Globus pallidus (tissue), 1 donor: Measurements from ENCODE around the gene PCED1B.
"Not testable (repeated sequence)": the region's sequence is repeated elsewhere in the genome, so short reads cannot be mapped to it uniquely, and the experiment has no call there.

ENCODE experiments used
- DNase-seq: peaks from one replicate; pipeline ENCODE4 v3.0.0-alpha.2; 2015; ENCODE audit warnings: low spot score

Gene PCED1B, protein sequence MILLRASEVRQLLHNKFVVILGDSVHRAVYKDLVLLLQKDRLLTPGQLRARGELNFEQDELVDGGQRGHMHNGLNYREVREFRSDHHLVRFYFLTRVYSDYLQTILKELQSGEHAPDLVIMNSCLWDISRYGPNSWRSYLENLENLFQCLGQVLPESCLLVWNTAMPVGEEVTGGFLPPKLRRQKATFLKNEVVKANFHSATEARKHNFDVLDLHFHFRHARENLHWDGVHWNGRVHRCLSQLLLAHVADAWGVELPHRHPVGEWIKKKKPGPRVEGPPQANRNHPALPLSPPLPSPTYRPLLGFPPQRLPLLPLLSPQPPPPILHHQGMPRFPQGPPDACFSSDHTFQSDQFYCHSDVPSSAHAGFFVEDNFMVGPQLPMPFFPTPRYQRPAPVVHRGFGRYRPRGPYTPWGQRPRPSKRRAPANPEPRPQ

DNA sequence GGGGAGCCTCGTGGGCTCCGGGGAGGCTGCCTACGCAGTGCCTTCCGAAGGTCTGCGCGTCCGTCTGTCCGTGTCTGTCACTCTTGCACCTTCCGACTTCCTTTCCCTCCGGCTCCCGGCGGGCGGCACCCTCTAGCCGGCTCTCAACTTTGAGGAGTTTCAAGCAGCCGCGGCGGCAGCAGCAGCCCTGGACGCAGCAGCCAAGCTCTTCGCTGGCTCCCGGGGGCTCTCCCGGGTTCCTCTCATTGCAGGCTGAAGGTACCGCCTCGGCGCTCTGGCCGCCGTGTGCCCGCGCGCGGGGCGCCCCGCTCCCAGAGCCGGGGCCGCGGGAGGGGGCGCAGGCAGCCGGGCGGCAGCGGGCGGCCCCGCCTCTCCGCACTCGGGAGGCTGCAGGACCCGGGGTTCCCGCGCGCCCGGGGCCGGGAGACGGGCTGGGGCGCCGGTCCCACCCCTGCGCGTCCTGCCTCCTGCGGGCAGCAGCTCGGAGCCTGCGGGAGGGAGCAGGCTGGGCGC is at the start of gene PCED1B, which contains the start of gene AMIGO2:
TSS of gene PCED1B (plus strand) at position 154 of the 513 bp plus-strand sequence. CDS start 155,443 bp downstream, outside the sequence.
TSS of gene AMIGO2 (minus strand) at position 492 of the 513 bp plus-strand sequence. CDS start 957 bp downstream, outside the sequence.
- peak; percentile 40 for DNase-seq

GRCh38 chr12:47029903-47030302 is 49.5 kb upstream of the PCED1B start:
- no peak for DNase-seq

GRCh38 chr12:47032644-47033043 is 46.8 kb upstream of the PCED1B start:
- DNase-seq, result peak; percentile 30

DNA sequence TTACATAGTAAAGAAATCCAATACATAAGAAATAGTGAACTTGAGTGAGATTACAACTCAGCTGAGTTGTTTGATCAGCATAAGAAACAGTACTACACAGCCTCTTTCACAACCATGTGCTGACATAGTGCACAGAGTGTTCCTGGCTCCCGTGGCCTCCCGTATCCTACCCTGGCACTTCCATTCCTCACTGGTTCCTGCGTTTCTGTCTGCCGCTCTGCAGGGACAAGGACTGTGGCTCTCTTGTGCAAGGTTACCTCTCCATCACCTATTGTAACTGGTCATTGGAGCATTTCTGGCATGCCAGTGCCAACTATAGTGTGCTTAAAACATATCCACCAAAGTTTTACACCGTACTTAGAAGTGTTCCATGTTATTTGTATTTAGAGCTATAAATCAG is 46.3 kb upstream of the PCED1B start:
- DNase-seq, result no peak

DNA sequence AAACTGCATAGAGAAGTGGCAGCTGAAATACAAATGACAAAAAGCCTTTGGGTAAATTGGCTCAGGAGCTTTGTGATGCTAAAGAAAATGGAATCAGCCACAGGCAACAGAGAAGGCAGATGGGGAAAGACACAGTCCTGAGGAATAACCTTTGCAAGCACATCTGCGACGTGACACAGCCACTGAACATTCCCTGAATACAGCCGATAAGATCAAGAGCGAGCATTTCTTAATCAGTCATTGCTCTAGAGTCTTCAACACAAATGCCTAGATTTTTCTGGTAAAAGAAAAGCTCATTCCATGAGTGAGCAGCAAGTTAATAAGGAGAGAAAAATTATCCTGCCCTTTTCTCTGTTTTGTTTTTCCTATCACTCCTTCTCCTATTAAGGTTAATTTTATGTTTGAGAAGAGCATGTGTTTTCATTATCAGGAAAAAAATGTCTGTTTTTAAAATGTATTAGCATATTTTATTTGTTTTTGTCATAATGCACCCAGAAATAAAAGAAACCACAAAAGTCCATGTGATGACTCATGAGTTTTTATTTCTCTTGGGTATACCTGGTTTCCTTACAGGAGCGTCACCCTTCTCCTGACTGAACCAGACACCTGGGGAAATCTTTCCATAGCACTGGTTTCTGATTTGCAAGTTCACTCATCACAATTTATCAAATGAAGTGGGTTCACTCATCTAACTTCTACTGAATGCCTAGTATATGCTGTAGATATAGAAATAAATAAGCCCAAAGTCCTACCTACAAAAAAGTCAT is 45.4 kb upstream of the PCED1B start:
- DNase-seq, result no peak

DNA sequence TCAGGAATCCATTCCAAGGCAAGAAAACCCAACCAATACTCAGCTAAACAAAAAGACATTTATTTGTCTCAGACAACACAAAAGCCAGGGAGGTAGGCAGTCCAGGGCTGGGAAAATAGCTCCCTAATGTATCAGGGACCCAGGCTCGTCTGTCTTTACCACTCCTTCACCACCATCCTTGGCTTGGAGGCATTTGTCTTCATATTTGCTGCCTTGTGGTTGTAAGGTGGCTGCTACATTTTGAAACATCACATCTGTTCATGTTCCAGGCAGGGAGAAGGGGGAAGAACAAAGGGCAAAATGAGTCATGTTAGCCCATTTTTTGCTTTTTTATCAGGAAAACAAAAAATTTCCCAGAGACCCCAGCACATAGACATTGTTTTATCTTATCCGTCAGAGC is 44.8 kb upstream of the PCED1B start:
- no peak for DNase-seq

- DNase-seq, result no peak
Observed at GRCh38 chr12:47035484-47035883, 43.9 kb upstream of the PCED1B start.

DNA sequence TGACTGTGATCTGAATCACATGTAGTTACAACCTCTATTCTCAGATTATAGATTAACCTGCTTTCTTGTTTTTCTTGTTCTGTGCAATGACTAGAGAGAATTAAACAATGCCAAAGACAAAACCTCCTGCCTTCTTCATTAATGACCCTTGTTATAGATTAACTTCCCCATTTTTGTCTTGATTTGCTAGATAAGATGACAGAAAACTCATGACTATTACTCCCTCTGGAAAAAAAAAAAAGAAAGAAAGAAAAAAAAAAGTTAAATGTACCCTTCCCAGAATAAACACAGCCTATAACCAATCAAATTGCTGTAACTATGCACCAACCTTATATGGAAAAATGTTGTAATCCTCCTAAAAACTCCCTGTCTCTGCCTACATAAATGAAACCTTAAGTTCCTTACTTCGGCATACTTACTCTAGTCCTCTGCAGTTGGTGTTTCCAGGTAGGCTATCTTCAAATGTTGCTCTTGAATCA is 41.1 kb upstream of the PCED1B start:
- no peak for DNase-seq

DNA sequence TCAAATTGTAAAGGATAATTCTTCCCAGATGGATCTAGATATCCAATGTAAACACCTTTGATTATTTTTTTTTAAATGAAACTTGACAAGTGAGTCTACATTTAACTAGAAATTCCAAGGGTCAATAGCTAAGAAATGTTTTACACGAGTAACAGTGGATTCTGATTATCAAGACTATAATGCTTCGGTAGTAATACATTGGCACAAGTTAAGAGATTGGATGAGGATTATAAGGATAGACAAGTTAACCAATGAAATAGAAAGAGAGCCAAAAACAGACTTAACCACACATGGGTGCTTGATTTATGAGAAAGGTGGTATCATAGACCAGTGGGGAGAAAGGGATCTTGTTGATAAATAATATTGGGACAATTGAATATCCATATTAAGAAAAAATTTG is 40.3 kb upstream of the PCED1B start:
- no peak for DNase-seq

DNA sequence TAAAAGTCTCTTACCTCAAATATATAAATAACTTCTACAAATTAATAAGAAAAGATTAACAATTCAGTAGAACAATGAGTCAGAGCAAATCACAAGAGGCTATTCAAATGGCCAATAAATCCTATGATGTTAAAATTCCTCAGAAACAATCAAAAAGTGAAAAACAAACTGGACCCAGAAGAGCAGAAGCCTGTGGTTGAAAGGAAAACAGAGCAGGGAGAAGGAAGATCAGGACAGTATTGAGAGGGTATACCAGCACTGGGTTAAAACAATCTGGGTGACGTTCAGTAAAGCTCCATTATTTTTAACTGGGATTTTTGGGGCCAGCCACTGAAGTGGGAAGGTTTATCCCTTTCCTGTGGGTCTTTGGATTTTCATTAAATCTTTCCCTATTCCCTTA is 39.7 kb upstream of the PCED1B start:
- DNase-seq, result no peak

GRCh38 chr12:47041327-47041726 is 38.1 kb upstream of the PCED1B start:
- DNase-seq, result no peak

GRCh38 chr12:47048541-47048940 is 30.9 kb upstream of the PCED1B start:
- no peak for DNase-seq

DNA sequence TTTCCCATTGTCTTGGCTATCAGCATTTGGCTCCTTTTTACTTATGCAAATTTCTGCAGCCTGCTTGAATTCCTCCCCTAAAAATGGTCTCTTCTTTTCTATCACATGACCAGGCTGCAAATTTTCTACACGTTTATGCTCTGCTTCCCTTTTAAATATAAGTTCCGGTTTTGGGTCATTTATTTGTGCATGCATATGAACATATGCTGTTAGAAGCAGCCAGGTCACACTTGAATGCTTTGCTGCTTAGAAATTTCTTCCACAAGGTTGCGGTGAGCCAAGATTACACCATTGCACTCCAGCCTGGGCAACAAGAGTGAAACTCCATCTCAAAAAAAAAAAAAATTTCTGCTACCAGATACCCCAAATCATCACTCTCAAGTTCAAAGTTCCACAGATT is 28.1 kb upstream of the PCED1B start:
- DNase-seq, result not testable (repeated sequence)

- DNase-seq, result no peak
Observed at GRCh38 chr12:47052274-47052673, 27.1 kb upstream of the PCED1B start.

DNA sequence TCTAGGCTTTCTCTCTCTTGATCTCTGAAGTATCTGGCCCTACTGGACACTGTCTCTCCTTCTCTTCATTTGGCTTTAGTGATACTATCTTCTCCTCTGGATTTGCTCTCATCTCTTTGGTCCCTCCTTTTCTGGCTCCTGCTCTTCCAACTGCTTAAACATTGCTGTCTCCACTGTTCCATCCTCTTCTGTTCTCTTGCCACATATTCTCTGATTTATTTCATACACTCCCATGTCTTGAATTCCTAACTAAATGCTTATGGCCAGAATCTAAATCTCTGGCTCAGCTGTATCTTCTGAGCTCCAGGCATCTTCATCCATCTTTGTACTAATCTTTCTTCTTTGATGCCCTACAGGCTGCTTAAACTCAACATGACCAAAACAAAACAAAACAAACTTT is 25.5 kb upstream of the PCED1B start:
- DNase-seq, result no peak

DNA sequence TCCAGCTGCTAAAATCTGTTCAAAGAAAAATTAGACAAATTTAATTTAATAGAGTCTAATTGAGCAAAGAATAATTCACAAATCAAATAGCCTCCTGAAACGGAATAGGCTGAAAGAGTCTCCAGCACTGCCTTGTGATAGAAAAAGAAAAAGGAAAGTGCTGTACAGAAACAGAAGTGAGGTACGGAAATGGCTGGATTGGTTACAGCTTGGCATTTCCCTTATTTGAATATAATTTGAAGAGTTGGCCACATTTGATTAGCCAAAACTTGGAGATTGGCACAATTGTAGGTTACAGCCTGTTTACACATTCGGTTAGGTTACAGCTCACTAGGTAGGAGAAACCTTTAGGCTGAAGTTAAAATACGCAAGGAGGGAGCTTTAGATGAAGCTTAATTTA is 24.8 kb upstream of the PCED1B start:
- no peak for DNase-seq

DNA sequence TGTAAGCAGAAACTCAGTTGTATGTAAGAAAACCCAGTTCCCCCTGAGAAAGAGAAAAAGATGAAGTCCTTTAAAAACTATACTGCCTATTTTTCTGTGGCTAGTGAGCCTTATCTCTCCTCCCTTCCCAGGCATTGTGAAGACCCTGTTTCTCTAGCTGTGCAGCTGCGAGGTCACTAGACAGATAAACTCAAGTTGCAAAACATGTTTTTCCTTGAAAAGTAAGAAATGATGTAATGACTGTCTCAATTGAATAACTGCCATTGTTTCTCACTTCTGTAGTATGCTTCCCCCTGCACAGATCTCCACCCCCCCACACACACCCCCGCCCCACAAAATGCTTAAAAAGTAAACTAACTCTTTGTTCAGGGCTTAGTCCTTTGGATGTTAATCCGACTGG is 23.6 kb upstream of the PCED1B start:
- DNase-seq, result not testable (repeated sequence)

GRCh38 chr12:47056944-47057343 is 22.5 kb upstream of the PCED1B start:
- not testable (repeated sequence) for DNase-seq

GRCh38 chr12:47058640-47059039 is 20.8 kb upstream of the PCED1B start:
- DNase-seq, result not testable (repeated sequence)

DNA sequence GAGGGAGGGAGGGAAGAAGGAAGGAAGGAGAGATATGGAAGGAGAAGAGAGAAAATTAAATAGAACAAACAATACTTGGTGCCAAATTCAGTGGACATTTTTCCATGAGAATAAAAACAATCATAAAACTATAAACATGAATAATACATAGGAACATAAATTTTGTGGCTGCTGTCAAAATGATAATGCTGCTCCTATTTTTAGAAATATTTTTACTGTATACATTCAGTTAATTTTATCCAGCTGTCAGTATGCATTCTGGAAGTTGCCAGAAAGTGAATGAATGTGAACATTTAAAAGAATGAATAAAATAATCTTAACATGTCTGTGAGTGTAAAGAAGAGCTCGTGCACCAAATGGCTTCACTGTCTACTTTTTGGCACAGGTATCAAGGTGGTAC is 13.9 kb upstream of the PCED1B start:
- no peak for DNase-seq

DNA sequence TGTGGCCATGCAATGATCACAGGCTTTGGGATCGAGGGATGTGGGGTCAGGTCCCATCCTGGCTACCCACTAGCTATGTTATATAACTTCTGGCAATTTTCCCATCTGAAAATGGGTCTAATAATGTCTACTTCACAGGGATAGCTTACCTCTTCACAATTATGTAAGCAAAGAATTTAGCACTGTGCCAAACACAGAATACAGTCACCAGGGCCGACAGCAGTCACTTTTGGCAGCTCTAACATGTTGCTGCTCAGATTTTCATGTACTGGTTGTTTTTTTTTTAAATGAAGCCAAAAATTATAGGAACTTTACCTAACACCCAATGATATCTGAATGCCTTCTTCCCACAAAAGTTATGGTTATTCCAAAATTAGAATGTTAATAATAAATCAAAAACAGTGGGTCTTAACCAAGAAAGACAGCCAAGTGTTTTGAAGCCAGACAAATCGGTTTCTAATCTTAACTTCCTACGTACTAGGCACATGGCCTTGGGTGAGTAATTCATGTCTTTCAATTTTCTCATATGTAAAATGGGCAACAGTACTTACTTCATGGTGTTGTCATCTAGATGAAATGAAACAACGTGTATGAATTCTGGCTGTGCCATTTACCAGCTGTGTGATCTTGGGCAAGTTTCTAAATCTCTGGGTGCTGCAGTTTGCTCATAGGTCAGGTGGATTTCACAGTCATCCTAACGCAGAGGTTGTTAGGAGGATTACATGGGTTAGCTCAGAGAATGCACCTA is 13.0 kb upstream of the PCED1B start:
- no peak for DNase-seq

- no peak for DNase-seq
Observed at GRCh38 chr12:47067176-47067575, 12.2 kb upstream of the PCED1B start.
